ENCODE data around the gene NT5C1A.
A peak's percentile ranks its signal among the peaks of the same experiment; 100 is the strongest.

NT5C1A gene

GRCh38 chr1:39690225-39690624 is 18.3 kb upstream of the NT5C1A start:
- DNase-seq (ENCODE audit: extremely low read depth in 1 of 2, low read depth in 1 of 2): no peak

DNA sequence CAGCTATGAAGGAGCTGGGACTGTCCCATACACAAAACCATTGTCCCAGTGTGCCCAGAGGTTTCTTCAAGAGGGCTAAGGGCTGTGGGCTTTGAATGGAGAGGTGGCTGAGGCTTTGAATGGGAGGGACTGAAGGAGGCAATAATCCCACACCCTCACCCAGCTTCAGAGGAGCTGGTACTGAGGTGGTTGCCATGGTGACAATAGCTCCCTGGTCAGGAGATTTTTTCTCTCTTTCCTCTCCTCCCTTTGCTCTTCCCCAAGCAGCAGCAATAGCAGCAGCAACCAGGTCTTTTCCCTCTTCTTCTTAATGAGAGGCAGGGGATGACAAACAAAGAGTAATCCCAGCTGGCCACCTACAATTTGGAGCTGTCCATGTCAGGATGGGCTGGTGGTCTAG is 17.7 kb upstream of the NT5C1A start:
- no peak for DNase-seq (ENCODE audit: extremely low read depth in 1 of 2, low read depth in 1 of 2)

DNA sequence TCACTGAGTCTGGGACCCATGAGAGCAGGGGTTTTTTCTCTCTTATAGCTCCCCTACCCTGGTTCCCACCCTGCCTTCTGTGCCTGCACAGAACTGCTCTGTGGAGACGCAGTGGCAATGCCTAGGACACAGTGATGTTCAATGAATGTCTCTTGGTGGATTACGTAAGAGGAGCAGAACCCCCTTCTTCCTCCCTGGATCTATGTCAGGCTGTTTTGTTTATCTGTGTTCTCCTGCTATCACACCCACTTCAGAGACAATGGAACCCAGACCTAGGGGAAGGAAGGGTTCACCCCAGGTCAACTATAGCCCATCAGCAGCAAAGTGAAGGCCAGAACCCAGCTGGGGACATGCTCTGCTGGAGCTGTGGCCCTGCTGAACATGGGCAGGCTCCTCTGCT is 17.3 kb upstream of the NT5C1A start:
- DNase-seq (ENCODE audit: extremely low read depth in 1 of 2, low read depth in 1 of 2): no peak

GRCh38 chr1:39688706-39689105 is 16.8 kb upstream of the NT5C1A start:
- no peak for DNase-seq (ENCODE audit: extremely low read depth in 1 of 2, low read depth in 1 of 2)

- no peak for DNase-seq (ENCODE audit: extremely low read depth in 1 of 2, low read depth in 1 of 2)
Measured at GRCh38 chr1:39687243-39687642, 15.3 kb upstream of the NT5C1A start.

DNA sequence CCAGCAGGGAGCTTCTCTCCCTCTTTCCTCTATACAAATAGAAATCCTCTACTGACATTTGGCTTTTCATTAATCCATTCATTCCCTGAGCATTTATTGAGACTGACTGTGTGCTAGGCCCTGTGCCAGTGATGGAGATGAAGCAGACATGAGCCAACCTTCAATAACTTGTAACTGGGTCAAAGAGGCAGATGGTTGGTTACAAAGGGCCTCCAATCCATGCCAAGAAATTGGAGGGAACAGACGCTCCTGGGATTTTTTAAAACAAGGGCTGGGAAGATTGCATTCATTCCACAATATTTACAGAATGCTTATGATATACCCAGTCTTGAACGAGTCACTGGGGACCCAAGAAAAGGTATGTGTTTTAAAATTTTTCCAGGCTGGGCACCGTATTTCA is 13.2 kb upstream of the NT5C1A start:
- DNase-seq (ENCODE audit: extremely low read depth in 1 of 2, low read depth in 1 of 2): no peak

- DNase-seq (ENCODE audit: extremely low read depth in 1 of 2, low read depth in 1 of 2): no peak
Measured at GRCh38 chr1:39684313-39684664, 12.4 kb upstream of the NT5C1A start.

GRCh38 chr1:39683591-39684312 is 11.8 kb upstream of the NT5C1A start:
- DNase-seq (ENCODE audit: extremely low read depth in 1 of 2, low read depth in 1 of 2): no peak

DNA sequence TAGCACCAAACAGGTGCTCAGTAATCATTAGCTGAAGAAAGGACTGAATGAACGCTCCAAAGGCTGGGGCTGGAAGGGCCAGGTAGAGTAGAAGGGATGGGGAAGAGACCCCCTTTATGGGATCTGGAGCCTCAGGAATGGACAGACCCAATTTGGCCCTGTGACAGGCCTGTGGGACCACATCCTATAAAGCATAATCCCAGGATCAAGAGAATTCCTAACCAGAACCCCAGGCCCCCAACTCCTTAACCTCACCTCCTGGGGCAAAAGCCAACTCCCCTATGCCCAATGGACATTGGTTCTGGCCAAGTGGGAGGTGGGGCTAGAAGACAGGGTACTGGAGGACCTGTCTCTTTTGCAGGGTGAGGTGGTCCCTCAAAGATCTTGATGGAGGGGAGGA is 10.1 kb upstream of the NT5C1A start:
- DNase-seq (ENCODE audit: extremely low read depth in 1 of 2, low read depth in 1 of 2): no peak

GRCh38 chr1:39681294-39681693 is 9.4 kb upstream of the NT5C1A start:
- no peak for DNase-seq (ENCODE audit: extremely low read depth in 1 of 2, low read depth in 1 of 2)

DNA sequence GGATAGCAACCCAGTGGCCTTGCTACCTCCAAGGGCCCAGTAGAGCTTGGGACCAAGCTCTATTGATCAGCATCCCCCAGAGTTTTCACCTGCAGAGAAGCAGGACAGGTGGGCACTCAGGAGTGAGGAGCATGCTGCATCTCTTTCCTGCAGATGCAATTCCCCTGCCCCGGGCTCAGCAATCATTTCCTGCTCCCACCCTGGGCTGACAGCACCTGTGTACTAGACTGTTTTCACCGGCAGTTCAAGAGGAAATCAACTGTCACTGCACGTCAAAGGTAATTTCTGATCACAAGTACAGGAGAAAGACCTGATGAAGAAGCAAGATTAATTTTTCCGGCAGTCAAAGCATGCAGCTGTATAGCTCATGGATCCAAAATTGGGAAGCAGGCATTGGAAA is 8.8 kb upstream of the NT5C1A start:
- no peak for DNase-seq (ENCODE audit: extremely low read depth in 1 of 2, low read depth in 1 of 2)

- DNase-seq (ENCODE audit: extremely low read depth in 1 of 2, low read depth in 1 of 2): no peak
Measured at GRCh38 chr1:39679821-39680220, 7.9 kb upstream of the NT5C1A start.

DNA sequence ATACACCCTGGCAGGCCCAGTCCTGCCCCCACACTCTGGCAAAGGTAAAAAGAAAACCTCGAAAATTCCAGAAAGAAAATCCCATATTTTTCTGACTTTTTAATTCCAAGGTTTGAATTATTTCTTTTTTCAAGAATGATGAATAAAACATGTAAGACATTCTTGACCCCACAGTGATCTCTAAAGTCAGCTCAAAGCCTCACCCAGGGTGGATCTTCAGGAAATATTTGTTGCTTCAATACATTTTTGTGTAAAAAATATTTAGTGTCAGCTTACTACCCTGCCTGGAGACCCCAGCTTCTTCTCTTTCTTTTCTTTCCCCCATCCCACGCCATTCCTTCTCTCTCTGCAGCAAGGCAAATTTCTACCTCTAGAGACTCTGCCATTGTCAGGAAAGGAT is 7.0 kb upstream of the NT5C1A start:
- no peak for DNase-seq (ENCODE audit: extremely low read depth in 1 of 2, low read depth in 1 of 2)

- DNase-seq (ENCODE audit: extremely low read depth in 1 of 2, low read depth in 1 of 2): no peak
Measured at GRCh38 chr1:39677645-39678044, 5.7 kb upstream of the NT5C1A start.

- DNase-seq (ENCODE audit: extremely low read depth in 1 of 2, low read depth in 1 of 2): no peak
Measured at GRCh38 chr1:39676948-39677548, 5.1 kb upstream of the NT5C1A start.

DNA sequence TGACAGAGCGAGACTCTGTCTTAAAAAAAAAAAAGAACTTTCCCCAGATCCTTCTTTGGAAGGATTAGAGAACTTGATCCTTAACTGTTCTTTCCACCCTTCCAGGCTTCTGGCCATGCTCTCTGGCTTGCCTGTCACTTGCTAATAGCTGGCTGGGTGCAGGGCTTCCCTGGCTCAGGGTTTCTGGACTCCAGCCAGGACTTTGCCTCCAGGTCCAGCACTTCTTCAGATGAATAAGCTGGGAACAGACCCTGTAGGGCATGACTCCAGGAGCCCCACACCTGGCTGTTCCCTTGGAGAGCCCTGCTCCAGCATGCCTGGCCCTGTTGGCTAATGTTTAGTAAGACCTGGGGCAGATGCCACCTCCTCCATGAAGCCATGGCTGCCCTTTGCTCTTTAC is 3.3 kb upstream of the NT5C1A start:
- no peak for DNase-seq (ENCODE audit: extremely low read depth in 1 of 2, low read depth in 1 of 2)

DNA sequence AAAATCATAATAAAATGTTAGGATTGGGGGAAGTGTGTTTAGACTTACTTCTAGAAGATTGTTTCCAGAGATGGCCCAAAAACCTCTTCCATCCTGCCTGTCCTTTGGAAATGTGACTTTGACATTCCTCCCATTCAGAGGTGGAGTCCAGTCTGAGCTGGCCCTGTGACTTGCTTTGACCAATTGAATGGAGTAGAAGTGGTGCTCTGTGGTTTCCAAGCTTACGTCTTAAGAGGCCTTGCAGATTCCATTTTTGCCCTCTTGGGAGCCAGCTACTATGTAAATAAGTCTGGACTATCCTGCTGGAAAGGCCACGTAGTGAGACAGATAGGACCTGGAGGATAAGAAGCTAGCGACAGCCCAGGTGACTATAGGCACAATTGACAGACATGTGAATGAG is 1.3 kb upstream of the NT5C1A start:
- DNase-seq (ENCODE audit: extremely low read depth in 1 of 2, low read depth in 1 of 2): no peak

DNA sequence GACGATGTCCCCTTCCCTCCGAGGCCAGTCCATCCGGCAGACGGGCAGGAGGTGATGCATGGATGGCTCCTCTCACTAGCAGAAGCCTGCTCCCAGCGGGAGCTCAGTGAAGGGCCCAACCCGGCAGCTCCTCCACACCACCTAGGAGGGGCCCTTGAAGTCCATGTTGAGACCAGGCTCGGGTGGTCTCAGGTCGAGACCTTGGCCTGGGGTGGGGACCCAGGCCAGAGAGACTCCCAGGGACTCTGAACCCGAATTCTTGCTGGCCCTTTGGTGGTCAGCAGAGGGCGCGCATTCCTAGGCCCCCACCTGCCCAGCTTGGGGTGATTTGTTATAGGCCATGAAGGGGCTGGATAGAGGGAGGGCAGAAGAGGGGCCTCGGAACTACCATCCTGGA is 642 bp upstream of the NT5C1A start:
- DNase-seq (ENCODE audit: extremely low read depth in 1 of 2, low read depth in 1 of 2): no peak

DNA sequence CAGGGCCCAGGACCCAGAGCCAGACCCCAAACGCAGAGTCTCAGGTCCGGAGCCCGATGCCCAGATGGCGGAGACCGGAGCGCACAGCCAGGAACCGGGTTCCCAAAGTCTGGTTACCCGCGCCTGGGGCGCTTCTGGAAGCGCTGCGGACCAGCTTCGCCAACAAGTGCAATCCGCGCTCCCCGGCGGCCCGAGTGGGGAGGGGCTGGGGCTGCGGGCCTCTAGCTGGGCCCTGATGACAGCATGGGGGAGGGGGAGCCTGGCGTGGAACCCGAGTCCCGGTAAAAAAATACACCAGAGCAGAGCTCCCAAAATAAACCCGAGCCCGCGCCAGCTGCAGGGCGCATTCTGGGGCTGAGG is 494 bp downstream of the NT5C1A start:
- no peak for DNase-seq (ENCODE audit: extremely low read depth in 1 of 2, low read depth in 1 of 2)

DNA sequence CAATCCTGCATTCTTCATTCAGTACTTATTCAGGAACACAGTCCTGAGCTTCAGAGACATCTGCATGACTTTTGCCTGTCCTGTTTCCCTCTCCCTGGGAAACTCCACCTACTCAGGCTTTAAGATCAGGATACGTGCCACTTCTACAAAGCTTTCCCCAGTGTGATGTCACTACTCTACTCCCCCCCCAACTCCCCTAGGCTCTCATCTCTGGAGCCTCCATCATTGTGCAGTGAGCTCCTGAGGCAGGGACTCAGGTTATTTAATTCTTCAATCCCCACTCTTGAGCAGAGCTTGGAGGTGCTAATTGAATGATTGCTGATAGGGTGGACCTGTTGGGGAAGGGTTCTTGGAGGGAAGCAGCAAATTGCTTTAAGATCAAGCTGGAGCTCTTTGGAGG is 1.2 kb downstream of the NT5C1A start:
- DNase-seq (ENCODE audit: extremely low read depth in 1 of 2, low read depth in 1 of 2): no peak

DNA sequence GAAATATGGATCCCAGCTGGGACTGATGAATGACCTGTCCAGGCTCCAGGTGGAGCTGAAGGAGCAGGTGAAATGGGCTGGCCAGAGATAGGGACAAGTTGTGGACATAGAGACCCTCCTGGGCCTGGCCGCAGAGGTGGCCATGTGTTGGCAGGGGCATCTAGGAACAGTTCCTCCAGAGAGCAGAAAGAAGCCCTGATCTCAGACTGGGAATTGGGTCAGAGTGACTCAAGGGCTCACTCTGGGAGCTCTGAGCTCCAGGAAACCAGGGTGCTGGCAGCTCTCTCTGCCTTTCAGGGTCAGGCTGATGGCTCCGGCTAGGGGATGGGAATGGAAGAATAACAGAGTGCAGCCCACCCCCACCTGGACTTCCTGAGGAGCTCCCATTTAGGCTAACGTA is 3.0 kb downstream of the NT5C1A start:
- DNase-seq (ENCODE audit: extremely low read depth in 1 of 2, low read depth in 1 of 2): no peak

DNA sequence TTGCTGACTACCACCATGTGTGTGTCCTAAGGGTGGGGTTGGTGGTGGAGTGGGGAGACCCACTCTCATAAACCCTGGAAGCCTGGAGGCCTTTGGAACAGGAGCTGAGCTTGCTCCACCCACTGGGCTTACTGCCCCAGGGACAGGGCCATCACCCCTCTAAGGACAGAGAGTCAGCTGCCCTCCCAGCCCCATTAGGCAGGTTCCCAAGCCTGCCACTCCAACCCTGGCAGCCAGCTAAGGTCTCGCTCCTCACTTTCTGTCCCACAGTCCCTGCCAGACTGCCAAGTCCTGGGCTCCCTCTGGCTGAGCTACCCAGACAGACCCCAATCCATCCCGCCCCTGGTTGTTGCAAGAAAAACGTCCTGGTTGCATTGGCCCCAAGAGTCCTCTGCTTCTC is 3.8 kb downstream of the NT5C1A start:
- DNase-seq (ENCODE audit: extremely low read depth in 1 of 2, low read depth in 1 of 2): no peak

- peak in 1 of 2 donors; percentile 69 for DNase-seq (ENCODE audit: extremely low read depth in 1 of 2, low read depth in 1 of 2)
Measured at GRCh38 chr1:39666772-39667171, 5.1 kb downstream of the NT5C1A start.

All from stimulated activated CD8-positive, alpha-beta memory T cell treated with anti-CD3 and anti-CD28 coated beads, Interleukin-7, amount 100 ng/mL, for 48 hours (primary cell).